Left kidney (tissue), 2 donors: Measurements from ENCODE around the gene CDK11B. TPM values are rescaled to one million over a fixed set of nuclear protein-coding genes. Genes with fewer than 3 reads are reported as not detected.
"Not testable (repeated sequence)": the region's sequence is repeated elsewhere in the genome, so short reads cannot be mapped to it uniquely, and the experiment has no call there.

ENCODE experiments used
- DNase-seq: peaks from one replicate; pipeline ENCODE4 v3.0.0-alpha.2; 2013
- polyA plus RNA-seq: library from polyadenylated mRNA; unstranded; fragments of 120-200 nt; gene quantifications from one replicate; pipeline ENCODE4 v1.2.1, GENCODE V29; 2013; ENCODE audit not compliant: insufficient read length

CDK11B gene
- polyA plus RNA-seq, 1 donor = 44.5 TPM

GRCh38 chr1:1683104-1683905 is 24.5 kb upstream of the CDK11B start:
- no peak for DNase-seq

- no peak for DNase-seq
These were observed 22.1 kb upstream of the CDK11B start for GRCh38 chr1:1680912-1681273.

GRCh38 chr1:1680031-1680911 is 21.5 kb upstream of the CDK11B start:
- DNase-seq = no peak

- DNase-seq = no peak
These were observed 20.0 kb upstream of the CDK11B start for GRCh38 chr1:1678581-1679380.

GRCh38 chr1:1677718-1678580 is 19.1 kb upstream of the CDK11B start:
- no peak for DNase-seq

- not testable (repeated sequence) for DNase-seq
These were observed 17.3 kb upstream of the CDK11B start for GRCh38 chr1:1676087-1676486.

- DNase-seq = not testable (repeated sequence)
These were observed 16.4 kb upstream of the CDK11B start for GRCh38 chr1:1675218-1675617.

GRCh38 chr1:1674806-1675205 is 16.0 kb upstream of the CDK11B start:
- DNase-seq = not testable (repeated sequence)

GRCh38 chr1:1672181-1672965 is 13.6 kb upstream of the CDK11B start:
- DNase-seq = no peak

GRCh38 chr1:1671365-1672119 is 12.7 kb upstream of the CDK11B start:
- DNase-seq = no peak

- no peak for DNase-seq
These were observed 12.1 kb upstream of the CDK11B start for GRCh38 chr1:1670866-1671265.

GRCh38 chr1:1669468-1670440 is 10.9 kb upstream of the CDK11B start:
- DNase-seq = no peak

GRCh38 chr1:1666526-1666925 is 7.7 kb upstream of the CDK11B start:
- no peak for DNase-seq

- DNase-seq = no peak
These were observed 7.0 kb upstream of the CDK11B start for GRCh38 chr1:1665815-1666251.

GRCh38 chr1:1664941-1665814 is 6.4 kb upstream of the CDK11B start:
- no peak for DNase-seq

GRCh38 chr1:1664318-1664717 is 5.5 kb upstream of the CDK11B start:
- not testable (repeated sequence) for DNase-seq

- DNase-seq = not testable (repeated sequence)
These were observed 4.2 kb upstream of the CDK11B start for GRCh38 chr1:1662830-1663560.
